Keratinocyte (primary cell): ENCODE data around the gene GPSM1.

Experiments
- CTCF ChIP-seq, 3 experiments: IDR thresholded peaks in 1 of 3; conservative IDR thresholded peaks in 1 of 3; optimal IDR thresholded peaks in 1 of 3; 2 replicates in 2 of 3; 3 replicates in 1 of 3; pipeline versions ENCODE3 to v1.5.1; 2011; ENCODE audit warnings: low read length in 3 of 3, mild to moderate bottlenecking in 3 of 3, moderate library complexity in 2 of 3, control low read depth in 1 of 3, inconsistent platforms in 1 of 3; ENCODE audit not compliant: insufficient read depth in 2 of 3; ENCODE audit errors: extremely low read depth in 1 of 3
- EZH2 ChIP-seq: IDR thresholded peaks from one replicate; pipeline ENCODE4 v1.6.1; 2012; ENCODE audit warnings: inconsistent platforms, mild to moderate bottlenecking, low read length, moderate library complexity

DNA sequence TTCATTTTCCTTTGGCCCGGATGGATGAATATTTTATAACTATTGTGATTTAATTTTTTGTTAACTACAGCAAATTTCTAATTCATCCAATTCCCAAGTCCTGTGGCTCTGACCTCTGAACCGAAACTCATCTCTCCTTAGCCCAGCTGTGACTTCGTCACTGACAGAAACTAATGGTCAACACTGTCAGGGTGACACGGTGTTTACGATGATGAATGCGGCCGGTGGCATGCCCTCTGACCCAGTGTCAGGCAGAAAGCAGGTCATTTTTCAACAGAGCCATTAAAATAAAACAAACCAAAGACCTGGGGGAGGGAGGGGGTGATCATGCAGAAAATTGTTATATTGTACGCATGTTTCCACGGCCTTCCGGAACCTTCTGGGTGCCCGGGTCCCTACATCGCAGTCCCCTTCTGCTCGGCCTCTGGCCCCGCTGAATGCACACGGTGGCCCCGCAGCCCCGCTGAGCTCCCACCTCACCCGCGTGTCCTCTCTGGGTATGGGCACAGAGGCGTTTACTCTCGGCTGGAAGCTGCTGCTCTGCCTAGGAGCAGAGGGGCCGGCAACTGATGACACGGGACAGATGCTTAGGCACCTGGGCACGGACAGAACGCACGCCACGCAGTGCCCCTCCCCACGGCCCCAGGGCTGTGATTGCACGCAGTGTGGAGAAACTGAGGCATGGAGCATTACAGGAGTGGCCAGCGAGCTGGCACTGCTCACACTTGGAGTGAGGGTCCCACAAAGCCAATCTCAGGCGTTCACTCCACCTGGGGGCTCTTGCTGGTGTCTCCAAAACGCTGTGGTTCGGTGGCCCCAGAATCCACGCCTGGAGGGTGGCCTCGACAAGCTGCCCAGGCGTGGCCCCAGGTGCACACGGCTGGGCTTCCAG is 31.6 kb upstream of the GPSM1 start:
- TF ChIP-seq CTCF (optimal IDR thresholded peaks at IDR 0.05 in 1 of 3, IDR thresholded peaks at IDR 0.05 in 1 of 3, conservative IDR thresholded peaks at IDR 0.05 in 1 of 3; ENCODE audit: extremely low read depth in 1 of 3, insufficient read depth in 2 of 3, low read length in 3 of 3) (no peak), EZH2 (no peak)
